Measurements from ENCODE around the gene MEIS2. TPM values are rescaled to one million over a fixed set of nuclear protein-coding genes. Genes with fewer than 3 reads are reported as not detected.

The MEIS2 gene
- total RNA-seq, 2 donors from 2014 or later: 7.1 to 9.7 TPM

GRCh38 chr15:36904715-36905114 is 195.6 kb downstream of the MEIS2 start:
- H3K4me1 Mint-ChIP-seq: no peaks in the 10 kb centered on the region
- Histone ChIP-seq H3K4me1 (ENCODE audit: control insufficient read depth, insufficient read depth, low read length) (peaks cover 6% of the 10 kb centered on the region), H3K27me3 (ENCODE audit: control insufficient read depth, insufficient read depth, low read length, poor library complexity, severe bottlenecking) (peaks cover 25% of the 10 kb centered on the region), H3K36me3 (ENCODE audit: control insufficient read depth, insufficient read depth, low read length) (no peaks in the 10 kb centered on the region), H3K4me3 (ENCODE audit: low read length) (no peak overlapping the region), H3K9me3 (ENCODE audit: control insufficient read depth, low read length) (no peaks in the 10 kb centered on the region), H3K9ac (ENCODE audit: extremely low read depth, low read length, poor library complexity, severe bottlenecking) (no peak overlapping the region), H3K27ac (ENCODE audit: low read depth, low read length) (no peak overlapping the region)
- H3K36me3 Mint-ChIP-seq (ENCODE audit: low read depth): no peaks in the 10 kb centered on the region
- WGBS, 2 experiments (ENCODE audit: insufficient coverage in 1 of 2, insufficient read length in 1 of 2): 65 to 67% methylated on average over 1 to 3 of the region's 3 CpGs
- no peaks in the 10 kb centered on the region for H3K9me3 Mint-ChIP-seq
- no peak for DNase-seq
- no peak for TF ChIP-seq CTCF (conservative IDR thresholded peaks at IDR 0.05)
- H3K4me3 Mint-ChIP-seq: no peak overlapping the region
- H3K27me3 Mint-ChIP-seq (ENCODE audit: insufficient read depth): peaks cover 21% of the 10 kb centered on the region
- no peak overlapping the region for H3K27ac Mint-ChIP-seq

- WGBS, 2 experiments (ENCODE audit: insufficient coverage in 1 of 2, insufficient read length in 1 of 2): 64 to 86% methylated on average over 3 to 4 of the region's 5 CpGs
- no peaks in the 10 kb centered on the region for H3K9me3 Mint-ChIP-seq
- Histone ChIP-seq H3K4me1 (ENCODE audit: control insufficient read depth, insufficient read depth, low read length) (peaks cover 6% of the 10 kb centered on the region), H3K9me3 (ENCODE audit: control insufficient read depth, low read length) (no peaks in the 10 kb centered on the region), H3K27ac (ENCODE audit: low read depth, low read length) (no peak overlapping the region), H3K27me3 (ENCODE audit: control insufficient read depth, insufficient read depth, low read length, poor library complexity, severe bottlenecking) (peaks cover 27% of the 10 kb centered on the region), H3K36me3 (ENCODE audit: control insufficient read depth, insufficient read depth, low read length) (no peaks in the 10 kb centered on the region), H3K9ac (ENCODE audit: extremely low read depth, low read length, poor library complexity, severe bottlenecking) (no peak overlapping the region), H3K4me3 (ENCODE audit: low read length) (no peak overlapping the region)
- no peaks in the 10 kb centered on the region for H3K36me3 Mint-ChIP-seq (ENCODE audit: low read depth)
- H3K27me3 Mint-ChIP-seq (ENCODE audit: insufficient read depth): peaks cover 23% of the 10 kb centered on the region
- no peak overlapping the region for H3K4me3 Mint-ChIP-seq
- H3K27ac Mint-ChIP-seq: no peak overlapping the region
- TF ChIP-seq CTCF (conservative IDR thresholded peaks at IDR 0.05): no peak
- H3K4me1 Mint-ChIP-seq: no peaks in the 10 kb centered on the region
- no peak for DNase-seq
Measured at GRCh38 chr15:36903922-36904556, 196.3 kb downstream of the MEIS2 start.

GRCh38 chr15:36903195-36903594 is 197.2 kb downstream of the MEIS2 start:
- H3K36me3 Mint-ChIP-seq (ENCODE audit: low read depth): no peaks in the 10 kb centered on the region
- no peak overlapping the region for H3K4me3 ChIP-seq (ENCODE audit: low read length)
- H3K4me1 ChIP-seq (ENCODE audit: control insufficient read depth, insufficient read depth, low read length): peaks cover 6% of the 10 kb centered on the region
- H3K27me3 ChIP-seq (ENCODE audit: control insufficient read depth, insufficient read depth, low read length, poor library complexity, severe bottlenecking): peaks cover 27% of the 10 kb centered on the region
- H3K9ac ChIP-seq (ENCODE audit: extremely low read depth, low read length, poor library complexity, severe bottlenecking): no peak overlapping the region
- no peaks in the 10 kb centered on the region for H3K36me3 ChIP-seq (ENCODE audit: control insufficient read depth, insufficient read depth, low read length)
- no peak overlapping the region for H3K27ac Mint-ChIP-seq
- H3K27ac ChIP-seq (ENCODE audit: low read depth, low read length): no peak overlapping the region
- H3K4me3 Mint-ChIP-seq: no peak overlapping the region
- no peak for DNase-seq
- WGBS, 2 experiments (ENCODE audit: insufficient coverage in 1 of 2, insufficient read length in 1 of 2): 92 to 100% methylated on average over 1 of the region's 1 CpG
- H3K9me3 ChIP-seq (ENCODE audit: control insufficient read depth, low read length): no peaks in the 10 kb centered on the region
- TF ChIP-seq CTCF (conservative IDR thresholded peaks at IDR 0.05): no peak
- no peaks in the 10 kb centered on the region for H3K9me3 Mint-ChIP-seq
- peaks cover 23% of the 10 kb centered on the region for H3K27me3 Mint-ChIP-seq (ENCODE audit: insufficient read depth)
- H3K4me1 Mint-ChIP-seq: peaks cover 5% of the 10 kb centered on the region
